Islet of Langerhans (tissue), 1 donor: ENCODE results near the gene RGS10.

Experiments used
- FAIRE-seq: peaks from one replicate; lab custom pipeline; 2011; peaks lifted over from hg19 to GRCh38; lab: Jason Lieb, UNC

The RGS10 gene

GRCh38 chr10:119517235-119518141 lies 25.0 kb downstream of the RGS10 start:
- FAIRE-seq, result no peak

DNA sequence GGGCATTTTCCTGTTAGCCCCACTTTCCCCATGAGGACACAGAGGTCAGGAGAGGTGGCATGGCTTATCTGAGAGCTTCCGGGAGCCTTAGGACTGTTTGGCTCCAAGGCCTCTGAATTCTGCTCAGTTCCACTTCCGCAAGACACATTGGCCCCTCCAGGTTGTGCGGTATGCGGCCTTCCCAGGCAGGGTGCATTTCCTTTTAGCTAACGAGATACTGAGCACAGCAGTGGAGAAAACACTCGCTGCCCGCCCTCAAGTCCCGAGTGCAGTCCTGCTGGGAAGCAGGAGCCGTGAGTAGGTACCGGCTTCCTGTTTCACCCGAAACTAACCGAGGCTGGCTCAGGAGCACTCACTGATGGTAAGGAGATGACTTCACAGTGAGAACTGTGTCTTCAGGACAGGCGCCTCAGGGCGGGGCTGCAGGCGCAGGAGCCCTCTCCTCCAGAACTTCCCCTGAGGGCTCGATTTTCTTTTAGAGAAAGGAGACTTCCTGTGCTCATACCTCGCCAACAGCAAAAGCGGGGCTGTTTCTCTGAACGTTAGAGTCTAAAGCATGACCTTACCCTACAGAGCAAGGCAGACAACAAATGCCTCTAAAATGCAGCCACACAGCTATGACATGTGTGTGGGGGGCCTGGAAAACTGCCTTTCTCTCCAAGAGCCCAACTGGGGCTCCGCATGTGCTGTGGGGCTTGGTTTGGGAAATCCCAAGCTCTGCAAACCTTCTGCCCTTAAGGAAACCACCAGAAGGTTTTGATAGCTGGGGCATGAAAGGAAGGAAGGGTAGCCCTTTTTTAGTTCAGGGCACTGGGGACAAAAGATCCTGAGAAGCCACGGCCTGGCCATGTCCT lies 25.9 kb downstream of the RGS10 start:
- FAIRE-seq, result no peak

GRCh38 chr10:119515511-119516045 lies 26.9 kb downstream of the RGS10 start:
- FAIRE-seq, result no peak

DNA sequence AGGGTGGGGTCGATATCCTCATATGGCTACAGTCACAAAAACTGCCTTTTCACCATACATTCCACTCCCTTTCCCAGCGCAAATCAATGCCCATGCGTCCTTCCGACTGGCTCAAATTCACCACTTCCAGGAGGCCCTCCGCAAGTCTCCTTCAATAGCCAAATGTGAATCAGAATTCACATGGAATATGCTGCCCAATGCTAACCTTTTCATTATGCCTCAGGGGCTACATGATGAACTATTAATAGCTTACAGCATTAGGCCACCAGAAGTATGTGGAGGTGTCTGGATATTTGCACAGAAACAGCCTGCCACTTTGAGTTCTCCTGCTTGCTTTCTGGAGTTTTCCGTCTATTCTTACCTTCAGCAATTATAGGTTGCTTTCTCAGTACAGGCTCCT lies 27.7 kb downstream of the RGS10 start:
- no peak for FAIRE-seq

DNA sequence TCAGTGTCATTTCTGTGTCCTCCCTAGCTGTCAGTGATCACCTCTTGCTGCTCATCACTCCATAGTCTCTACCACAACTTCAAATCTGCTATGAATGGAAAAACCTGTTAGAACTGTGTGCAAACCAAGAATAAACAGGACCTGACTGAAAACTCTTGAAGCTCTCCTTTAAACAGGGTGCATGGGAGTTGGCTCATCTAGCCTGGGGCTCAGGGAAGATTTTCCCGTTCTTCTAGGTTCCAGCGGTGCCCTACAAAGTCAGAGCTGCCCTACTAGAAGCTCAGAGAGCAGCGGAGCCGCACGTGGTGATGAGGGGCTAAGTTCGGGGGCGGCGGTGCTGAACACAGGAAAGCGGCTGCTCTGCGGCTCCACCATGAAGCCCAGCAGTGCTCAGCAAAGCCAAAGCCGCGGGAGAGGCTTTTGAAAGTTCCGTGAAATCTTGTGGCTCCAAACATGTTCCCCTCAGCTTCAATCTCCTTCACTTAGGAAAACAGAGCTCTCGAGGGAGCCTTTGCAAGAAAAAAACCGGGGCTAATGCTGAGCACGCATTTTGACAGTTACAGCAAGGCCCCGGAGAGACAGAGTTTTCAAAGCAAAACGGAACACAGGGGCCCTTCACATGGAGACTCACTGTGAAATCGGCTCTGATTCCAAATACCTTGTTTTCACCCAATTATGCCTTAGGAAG lies 30.5 kb downstream of the RGS10 start:
- FAIRE-seq, result no peak

GRCh38 chr10:119509909-119510451 lies 32.5 kb downstream of the RGS10 start:
- FAIRE-seq, result no peak

DNA sequence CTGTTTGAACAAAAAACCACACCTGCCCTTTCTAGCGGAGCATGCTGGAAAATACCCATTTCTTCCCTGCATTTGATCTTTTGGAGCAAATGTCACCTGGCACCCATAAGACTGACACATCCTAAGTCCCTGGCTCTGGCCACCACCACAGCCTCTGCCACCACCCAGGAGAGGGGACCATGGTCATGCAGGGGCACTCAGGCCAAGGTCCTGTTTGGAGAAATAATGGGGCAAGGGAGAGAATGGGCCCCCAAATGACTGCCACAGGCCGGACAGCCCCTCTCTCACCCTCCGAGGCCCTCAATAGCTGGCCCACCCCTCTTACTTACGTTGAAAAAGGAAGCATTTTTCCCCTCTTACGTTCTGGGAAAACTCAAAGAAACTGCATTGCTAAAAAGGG lies 35.4 kb downstream of the RGS10 start:
- no peak for FAIRE-seq

- FAIRE-seq, result no peak
Observed at GRCh38 chr10:119505588-119506315, 36.8 kb downstream of the RGS10 start.

DNA sequence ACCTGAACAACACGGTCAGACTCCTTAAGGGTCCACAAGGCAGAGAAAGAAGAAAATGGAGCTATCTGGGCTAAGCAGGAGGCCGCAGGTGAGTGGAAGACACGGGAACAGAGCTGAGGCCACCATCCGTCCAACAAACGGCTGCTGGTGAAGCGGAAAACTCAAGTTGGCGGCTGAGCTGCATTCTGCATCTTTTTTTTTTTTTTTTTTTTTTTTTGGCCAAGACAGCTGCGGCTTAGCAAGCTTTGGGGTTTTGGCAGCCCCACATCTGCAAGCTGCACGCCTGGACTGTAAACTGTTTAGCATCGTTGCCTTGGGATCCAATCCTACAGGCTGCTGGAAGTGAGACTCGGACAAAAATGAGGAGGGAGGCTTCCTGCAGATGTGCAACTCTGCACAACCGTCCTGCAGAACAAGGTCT lies 37.4 kb downstream of the RGS10 start:
- no peak for FAIRE-seq

GRCh38 chr10:119504651-119505050 lies 37.9 kb downstream of the RGS10 start:
- FAIRE-seq, result no peak

DNA sequence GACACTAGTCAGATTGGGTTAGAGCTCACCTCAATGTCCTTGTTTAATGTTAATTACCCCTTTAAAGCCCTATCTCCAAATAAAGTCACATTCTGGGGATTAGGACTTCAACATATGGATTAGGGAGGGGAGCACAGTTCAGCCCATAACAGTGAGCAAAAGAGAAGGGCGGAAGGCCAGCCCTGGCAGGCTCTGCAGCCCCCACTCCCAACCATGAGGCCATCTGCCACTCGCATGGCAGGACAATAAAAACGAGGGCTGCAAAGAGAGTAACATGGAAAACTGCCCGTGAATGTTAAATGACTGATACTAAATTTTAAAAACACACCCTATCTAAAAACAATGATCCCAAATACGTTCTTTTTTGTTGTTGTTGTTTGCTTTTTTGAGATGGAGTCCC lies 38.7 kb downstream of the RGS10 start:
- FAIRE-seq, result no peak

- no peak for FAIRE-seq
Observed at GRCh38 chr10:119502618-119503155, 39.8 kb downstream of the RGS10 start.

- FAIRE-seq, result no peak
Observed at GRCh38 chr10:119502209-119502608, 40.3 kb downstream of the RGS10 start.

GRCh38 chr10:119501690-119502089 lies 40.8 kb downstream of the RGS10 start:
- FAIRE-seq, result no peak

DNA sequence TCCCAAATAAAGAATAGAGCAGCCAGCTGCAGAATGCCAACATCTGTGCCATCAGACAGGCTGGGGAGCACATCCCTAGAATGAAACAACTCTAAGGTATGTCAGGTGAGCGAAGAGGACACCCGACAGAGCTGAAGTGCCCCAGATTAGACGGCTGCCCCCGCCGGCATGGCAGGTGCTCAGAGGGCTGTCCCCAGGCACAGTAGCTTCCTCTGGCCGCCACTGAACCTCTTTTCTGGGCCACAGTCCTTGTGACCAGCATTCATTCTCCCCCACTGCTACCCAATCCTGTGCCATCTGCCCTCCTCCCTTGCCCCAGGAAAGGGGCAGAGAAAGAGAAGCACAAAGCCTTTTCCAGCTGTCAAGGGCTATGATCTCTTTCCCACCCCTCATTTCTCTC lies 41.7 kb downstream of the RGS10 start:
- FAIRE-seq, result no peak

DNA sequence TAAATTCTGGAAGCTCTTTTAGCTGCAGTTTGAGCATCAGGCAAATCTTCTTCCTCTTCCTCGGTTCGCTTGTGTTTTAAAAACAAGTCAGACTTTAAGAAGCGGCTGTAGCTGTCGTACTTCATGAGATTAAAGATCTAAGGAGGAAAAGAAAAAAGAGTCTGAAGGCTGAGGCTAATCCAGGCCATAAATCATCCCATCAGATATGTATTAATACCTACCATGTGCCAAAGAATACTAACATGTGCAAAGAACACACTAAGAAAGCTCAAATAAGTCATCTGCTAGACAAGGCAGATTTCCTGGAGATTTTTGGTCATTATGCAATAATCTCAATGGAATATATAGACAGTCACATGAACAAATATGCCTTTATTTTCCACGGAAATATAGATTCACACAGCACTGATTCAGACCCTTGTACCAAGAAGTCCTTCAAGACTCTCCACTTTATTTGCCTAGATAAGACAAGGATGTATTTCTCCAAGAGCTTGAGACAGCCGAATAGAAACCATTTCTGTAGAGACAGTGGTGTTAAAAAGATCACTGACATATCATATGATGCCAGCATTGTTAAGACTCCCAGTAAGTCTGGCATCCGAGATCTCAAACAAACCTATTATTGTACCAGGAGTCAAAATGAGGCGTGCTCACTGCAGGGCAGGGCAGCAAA lies 42.3 kb downstream of the RGS10 start:
- FAIRE-seq, result no peak

DNA sequence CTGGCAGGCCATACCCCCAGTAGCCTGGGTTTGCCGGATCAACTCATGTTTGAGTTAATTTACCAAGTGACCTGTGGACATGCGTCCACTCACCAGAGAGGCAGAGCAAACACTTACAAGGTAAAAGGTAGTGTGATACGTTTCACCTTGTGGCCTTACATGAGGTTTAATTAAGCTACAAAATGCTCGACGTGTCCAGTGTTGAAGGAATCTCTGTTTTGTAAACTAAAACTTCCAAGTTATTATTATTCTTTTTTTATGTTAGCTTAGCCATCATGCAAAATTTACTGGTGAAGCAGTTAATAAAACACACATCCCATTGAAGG lies 42.9 kb downstream of the RGS10 start:
- no peak for FAIRE-seq

DNA sequence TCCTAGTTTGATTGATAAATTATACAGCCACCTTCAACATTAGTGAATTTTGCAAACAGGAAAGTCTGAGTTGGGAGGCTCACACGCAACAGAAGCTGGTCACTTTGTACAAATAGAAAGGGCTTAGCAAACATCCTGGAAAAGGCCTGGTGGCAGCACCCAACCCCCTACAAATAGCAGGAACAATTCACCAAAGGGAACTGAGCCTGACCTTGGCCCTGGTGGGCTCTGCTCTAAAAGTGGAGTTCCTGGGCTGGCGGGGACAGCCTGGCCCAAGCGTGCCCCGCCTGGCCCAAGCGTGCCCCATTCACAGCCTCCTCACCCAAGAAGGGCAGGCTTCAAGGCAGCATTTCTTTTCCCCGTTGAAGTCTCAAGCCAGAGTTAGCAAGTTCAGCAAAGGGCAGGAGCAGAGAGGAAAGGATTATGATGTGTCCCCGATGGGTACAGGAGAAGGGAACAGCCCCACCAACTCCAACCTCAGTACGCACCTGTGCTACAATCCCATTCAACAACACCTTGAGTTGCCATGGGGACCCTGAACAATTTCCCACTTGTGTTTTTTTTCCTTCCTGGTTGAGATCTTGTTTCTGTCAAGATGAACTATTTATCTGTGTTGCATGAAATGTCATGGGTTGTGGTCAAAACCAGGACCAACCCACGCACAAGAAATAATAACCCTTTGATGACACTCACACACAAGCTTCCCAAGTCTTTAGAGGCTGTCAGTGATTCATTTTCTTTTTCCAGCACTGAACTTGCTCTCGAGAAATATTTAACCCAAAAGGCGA lies 43.4 kb downstream of the RGS10 start:
- FAIRE-seq, result no peak

- no peak for FAIRE-seq
Observed at GRCh38 chr10:119497243-119497642, 45.3 kb downstream of the RGS10 start.

DNA sequence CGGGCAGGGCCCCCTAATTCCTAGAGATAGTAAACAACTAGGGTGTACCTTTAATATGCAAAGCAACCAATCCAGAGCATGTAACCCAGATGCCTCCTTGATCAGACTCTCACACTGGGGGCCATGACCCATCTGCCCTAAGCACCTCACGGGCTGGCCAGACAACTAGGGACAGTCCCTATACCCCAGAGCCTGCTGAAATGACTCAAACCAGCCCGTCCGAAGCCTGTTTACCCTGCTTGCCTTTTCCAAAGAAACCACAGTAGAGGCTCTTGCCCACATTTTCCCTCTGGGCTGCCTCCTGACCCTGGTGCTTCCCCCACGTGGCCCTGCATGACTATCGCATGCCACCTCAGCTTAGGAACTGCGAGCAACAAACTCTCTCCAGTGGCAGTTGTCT lies 46.2 kb downstream of the RGS10 start:
- FAIRE-seq, result no peak
